HG02884 (cell line): Measurements from ENCODE around the gene SLC17A9.

Experiments
- ATAC-seq: cut with Tn5 transposase; IDR thresholded peaks from one replicate; pipeline ENCODE4 v1.9.1; 2021; ENCODE audit warnings: mild to moderate bottlenecking, moderate library complexity; ENCODE audit not compliant: unreplicated experiment

Gene SLC17A9

GRCh38 chr20:62952373-62952967 is at the start of gene SLC17A9:
SLC17A9 (plus strand) TSS chr20:62952709; CDS start chr20:62952831, 122 bp downstream.
- ATAC-seq = no peak

DNA sequence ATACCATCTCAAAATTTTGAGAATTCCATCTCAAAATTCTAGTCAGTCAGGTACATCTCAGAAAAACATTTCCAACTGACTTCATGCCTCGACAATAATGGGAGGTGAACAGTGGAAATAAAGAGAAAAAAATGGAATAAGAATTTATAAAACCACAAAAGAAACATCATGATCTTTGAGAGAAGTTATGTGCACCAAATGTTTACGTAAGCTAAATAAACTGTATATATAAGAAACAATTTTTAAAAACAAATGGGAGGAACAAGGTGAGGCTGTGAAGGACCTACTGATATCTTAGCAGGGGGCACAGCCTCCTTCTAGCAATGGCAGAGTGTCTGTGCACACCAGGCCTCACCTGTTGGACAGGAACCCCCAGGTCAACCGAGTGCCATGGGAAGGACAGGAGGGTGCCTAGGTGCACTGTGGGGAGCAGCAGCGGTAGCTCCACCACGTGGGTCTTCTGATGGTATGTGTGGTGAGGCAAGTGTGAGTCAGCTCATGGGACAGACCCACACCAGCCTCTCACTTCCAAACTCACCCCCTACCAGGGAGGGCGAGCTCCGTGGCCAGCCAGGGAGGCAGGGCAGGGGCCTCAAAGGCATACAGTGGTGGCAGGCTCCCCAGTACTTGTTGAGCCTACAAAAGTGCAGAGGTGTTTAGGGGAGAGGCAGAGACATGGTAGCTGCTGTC is 49.4 kb upstream of the SLC17A9 start:
- ATAC-seq = no peak

DNA sequence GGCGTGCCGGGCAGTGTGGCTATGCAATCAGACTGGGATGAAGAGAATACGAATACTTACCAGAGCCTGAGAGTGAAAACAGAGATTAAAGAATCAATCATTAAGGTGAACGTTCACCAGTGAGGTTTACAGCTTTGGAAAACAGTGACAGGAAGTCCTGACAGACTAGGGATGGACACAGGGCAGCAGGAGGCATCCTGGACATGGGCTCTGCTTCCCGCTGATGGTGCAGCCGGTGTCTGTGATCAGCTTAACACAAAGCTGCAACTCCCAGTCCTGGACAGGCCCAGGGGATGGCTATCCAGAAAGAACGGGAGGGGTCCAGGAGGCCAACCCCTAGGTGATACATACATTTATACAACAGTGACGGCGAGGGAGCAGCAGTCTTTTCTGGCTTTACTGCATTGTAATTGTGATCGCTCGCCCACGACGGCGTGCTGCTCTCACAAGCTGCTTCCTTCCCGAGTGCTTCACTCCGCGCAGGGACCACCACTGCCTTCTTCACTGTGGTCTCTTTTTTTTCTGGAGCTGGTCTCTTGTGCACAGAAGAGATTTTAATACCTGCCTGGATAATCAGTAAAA is 46.9 kb upstream of the SLC17A9 start:
- ATAC-seq = no peak

DNA sequence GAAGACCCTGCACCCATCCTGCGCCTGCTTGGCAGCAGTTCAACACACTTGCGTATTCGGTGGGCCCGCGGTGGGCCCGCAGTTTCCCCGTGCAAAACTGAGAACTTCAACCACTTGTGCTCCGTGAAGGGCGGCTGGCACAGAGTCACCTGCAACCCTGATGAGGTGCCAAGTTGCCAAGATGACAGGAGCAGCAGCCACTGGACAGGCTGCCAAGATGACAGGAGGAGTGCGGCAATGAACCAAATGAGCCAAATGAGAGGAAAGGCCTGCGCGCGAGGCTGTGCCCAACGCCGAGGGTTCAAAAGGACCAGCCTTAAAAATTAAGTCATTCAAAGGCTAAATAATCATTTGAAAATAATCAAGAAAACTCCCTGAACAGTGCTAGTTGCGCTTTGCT is 46.3 kb upstream of the SLC17A9 start:
- no peak for ATAC-seq

DNA sequence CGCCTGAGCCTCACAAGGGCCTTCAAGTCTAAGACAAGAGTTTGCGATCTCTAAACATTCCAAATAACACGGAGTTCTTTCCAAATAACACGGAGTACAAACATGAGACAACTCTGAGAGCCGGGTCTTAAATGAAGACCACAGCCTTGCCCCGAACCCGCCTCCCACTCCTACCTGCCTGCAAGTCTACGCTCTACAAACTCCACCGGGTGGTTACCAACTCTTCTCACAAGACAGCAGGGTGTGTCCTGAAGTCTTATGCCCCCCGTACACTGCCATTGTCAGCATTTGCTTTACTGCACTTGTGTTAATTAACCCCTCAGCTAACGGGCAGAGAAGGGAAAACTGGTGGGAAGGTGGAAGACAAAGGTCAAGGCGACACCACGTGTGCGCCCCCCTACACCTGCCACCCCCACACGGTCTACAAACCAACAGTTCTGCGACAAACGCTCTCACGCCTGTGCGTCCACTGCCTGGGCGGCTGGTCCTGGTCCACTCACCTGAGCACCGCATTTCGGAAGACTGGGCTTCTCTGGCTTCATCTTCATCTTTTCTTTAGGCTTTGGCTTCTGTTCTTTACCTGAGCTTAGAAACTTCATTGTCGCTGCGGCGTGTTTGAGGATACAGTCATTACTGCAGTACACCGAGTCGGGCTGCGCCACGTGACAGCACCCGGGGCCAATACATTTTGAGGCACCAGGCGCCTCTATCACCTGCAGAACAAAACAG is 45.7 kb upstream of the SLC17A9 start:
- no peak for ATAC-seq

DNA sequence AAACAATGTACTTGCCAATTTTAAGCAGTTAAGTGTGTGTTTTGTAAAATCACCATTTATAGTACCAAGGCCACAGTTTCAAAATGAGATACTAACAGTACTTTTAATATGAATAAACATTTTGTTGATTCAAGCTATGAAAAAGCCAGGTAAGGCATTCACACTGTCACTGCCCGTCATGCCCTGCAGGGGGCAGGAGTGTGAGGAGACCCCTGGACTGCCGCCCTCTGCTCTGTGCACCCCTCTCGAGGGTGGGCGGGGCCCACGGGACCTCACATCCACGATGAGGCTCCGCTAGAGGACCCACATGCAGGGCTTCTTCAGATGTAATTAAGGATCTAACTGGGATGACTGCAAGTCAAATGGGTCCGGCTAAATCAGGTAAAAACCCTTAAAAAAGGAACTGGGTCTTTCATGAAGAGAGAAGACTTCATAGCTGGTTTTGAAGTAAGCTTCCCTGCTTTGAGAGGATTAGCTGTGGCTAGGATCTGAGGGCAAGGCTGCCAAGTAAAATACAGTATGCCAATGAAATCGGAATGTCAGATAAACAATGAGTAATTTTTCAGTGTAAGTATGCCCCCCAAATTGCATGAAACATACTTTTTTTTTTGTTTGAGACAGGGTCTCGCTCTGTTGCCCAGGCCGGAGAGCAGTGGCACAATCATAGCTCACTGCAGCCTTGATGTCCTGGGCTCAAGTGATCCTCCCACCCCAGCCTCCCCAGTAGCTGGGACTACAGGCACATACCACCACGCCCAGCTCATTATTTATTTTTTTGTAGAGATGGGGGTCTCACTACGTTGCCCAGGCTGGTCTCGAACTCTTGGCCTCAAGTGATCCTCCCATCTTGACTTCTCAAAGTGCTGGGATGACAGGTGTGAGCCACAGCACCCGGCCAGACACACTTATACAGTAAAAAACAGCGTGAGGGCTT is 44.9 kb upstream of the SLC17A9 start:
- ATAC-seq = no peak

DNA sequence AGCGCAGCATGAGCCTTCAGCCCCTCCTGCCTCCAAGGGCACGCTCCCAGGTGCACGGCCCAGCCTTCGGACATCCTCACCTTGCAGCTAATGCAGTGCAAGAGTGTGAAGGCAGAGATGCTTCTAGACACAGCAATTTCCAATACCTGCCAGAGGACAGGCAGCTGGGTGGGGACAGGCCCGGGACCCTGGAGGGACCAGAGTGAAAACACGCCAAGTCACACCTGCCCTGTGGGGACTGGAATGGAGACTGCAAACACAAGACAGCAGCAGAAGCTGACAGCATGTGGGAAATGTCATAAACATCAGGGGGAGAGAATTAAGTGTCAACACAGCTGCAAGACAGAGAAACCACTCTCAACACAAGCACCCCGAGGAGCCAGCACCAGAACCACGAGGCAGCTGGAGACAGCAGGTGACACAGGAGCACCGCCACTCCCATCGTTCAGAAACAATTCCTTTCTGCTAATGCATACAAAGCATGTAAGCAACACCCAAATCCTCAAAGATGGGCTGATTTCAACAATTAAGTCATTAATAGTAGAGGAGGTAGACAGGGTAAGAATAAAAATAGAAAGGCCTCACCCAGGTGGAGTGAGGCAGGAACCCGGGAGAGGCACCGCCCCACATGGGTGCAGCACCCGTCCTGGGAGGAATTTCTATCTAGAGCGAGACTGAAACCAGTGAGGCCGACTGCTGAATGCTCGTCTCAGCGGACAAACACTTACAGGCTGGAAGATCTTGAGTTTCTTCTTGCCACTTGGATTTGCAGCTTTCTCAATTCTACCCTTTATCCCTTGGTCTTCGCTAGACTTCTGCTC is 43.3 kb upstream of the SLC17A9 start:
- no peak for ATAC-seq

GRCh38 chr20:62910217-62910766 is 42.2 kb upstream of the SLC17A9 start:
- no peak for ATAC-seq

DNA sequence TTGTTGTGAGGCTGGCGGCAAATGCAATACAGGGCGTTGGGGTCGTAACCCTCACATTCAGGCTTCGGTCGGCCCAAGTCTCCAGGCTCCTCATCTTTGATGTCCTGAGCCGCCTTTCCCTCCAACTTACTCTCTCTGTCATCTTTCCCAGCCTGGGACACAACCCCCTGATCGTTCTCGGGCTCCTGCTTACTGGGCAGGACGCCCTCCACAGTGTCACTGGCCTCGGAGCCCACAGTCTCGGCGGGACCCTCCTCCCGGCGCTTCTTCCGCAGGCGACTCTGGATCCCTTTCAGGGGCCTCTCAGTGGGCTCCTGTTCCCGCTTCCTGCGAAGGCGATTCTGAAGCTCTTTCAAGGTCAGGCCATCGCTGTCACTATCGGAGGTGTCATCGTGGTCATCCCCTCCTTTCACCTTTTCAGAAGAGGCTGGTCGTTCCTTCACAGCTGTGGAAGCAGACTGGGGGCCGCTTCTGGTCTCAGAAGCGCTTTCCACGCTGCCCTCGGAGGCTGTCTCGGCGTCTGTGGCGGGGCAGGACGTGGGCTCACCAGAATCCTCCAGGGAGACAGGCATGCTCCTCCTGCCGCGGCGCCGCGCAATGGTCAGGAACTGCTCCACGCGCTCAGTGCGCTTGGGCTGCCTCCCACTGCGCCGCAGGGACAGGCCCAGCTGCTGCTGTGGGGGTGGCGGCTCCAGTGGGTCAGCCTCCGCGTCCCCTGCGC is 41.6 kb upstream of the SLC17A9 start:
- no peak for ATAC-seq

GRCh38 chr20:62911701-62912280 is 40.7 kb upstream of the SLC17A9 start:
- ATAC-seq = no peak

- no peak for ATAC-seq
Observed at GRCh38 chr20:62913043-62913630, 39.4 kb upstream of the SLC17A9 start.

GRCh38 chr20:62914436-62914835 is 38.1 kb upstream of the SLC17A9 start:
- no peak for ATAC-seq

DNA sequence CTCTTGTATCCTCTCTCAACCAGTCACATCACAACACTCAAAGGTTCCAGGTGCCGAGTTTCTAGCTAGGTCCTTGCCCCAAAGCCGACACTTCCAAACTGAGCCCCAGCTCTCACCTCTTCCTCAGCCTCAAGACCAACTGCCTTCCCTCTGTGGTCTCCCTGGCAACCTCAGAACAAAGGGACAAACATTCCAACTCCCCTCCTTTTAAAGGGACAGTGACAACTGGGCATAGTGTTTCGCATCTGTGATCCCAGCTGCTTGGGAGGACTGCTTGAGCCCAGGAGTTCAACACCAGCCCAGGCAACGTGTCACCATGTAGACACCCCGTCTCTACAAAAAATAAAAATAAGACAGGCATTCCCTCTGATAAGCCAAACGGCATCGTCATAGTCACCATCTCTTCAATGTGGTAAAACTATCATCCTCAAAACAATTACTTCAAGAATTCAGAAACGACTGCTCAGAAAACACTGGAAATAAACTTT is 37.5 kb upstream of the SLC17A9 start:
- no peak for ATAC-seq

- no peak for ATAC-seq
Observed at GRCh38 chr20:62916703-62917476, 35.6 kb upstream of the SLC17A9 start.

DNA sequence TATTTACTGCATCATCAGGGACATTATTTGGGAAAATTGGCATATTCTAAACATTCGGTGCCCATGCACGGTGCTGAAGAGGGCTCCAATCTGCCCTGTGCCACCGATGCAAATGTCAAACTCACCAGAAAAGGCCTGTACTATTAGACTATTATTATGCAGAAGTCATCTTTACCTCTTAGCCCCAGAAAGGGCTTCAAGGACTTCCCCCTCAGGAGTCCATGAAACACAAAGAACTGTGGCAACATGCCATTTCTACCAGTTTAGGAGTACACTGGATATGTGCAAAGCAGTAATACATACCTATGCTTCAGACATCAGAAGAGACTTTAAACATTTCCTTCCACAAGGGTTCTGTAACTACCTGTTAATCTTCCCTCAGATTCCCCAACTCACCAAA is 34.8 kb upstream of the SLC17A9 start:
- no peak for ATAC-seq

DNA sequence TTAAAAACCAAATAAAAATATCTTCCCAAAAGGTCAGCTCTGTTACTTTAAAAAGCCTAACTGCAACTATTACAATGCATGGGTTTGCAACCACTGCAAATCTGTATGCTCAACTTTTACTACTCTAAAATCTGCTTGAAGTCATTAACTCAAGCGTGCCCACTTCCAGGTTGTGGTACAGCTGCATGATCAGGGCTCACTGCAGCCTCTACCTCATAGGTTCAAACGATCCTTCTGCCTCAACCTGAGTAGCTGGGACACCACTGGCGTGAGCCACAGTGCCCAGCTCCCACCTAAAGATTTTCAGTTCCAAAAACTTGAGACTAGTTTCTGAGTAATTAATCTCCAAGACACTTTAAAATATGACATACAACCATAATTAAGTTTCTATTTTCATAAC is 34.4 kb upstream of the SLC17A9 start:
- no peak for ATAC-seq

- no peak for ATAC-seq
Observed at GRCh38 chr20:62918831-62919230, 33.7 kb upstream of the SLC17A9 start.
